NT2/D1 (cell line): ENCODE measurements around the gene TPP2.

Experiments used
- SUZ12 ChIP-seq: IDR thresholded peaks from 2 replicates; pipeline ENCODE4 v1.6.1; 2011; ENCODE audit not compliant: insufficient read length, insufficient read depth; ENCODE audit errors: extremely low read depth
- YY1 ChIP-seq: IDR thresholded peaks from 2 replicates; pipeline ENCODE4 v1.6.1; 2011; ENCODE audit not compliant: insufficient read length, insufficient read depth
- ZNF274 ChIP-seq: IDR thresholded peaks from 2 replicates; pipeline ENCODE4 v1.6.1; 2011; ENCODE audit warnings: mild to moderate bottlenecking, low read depth, low read length

- TF ChIP-seq YY1 (no peak), ZNF274 (no peak), SUZ12 (no peak)
Measured at GRCh38 chr13:102580552-102581169, 16.1 kb upstream of the TPP2 start.
